Activated naive CD8-positive, alpha-beta T cell (primary cell): ENCODE data around the gene ZBTB42.

Source experiments
- H3K27ac Mint-ChIP-seq: one replicate; pipeline ENCODE4 v1.8.0; 2021; ENCODE audit warnings: mixed read lengths
- H3K27me3 Mint-ChIP-seq: one replicate; pipeline ENCODE4 v1.8.0; 2021; ENCODE audit warnings: mixed read lengths
- H3K36me3 Mint-ChIP-seq: one replicate; pipeline ENCODE4 v1.8.0; 2021; ENCODE audit warnings: mixed read lengths
- H3K4me1 Mint-ChIP-seq: one replicate; pipeline ENCODE4 v1.8.0; 2021; ENCODE audit warnings: low read depth, mixed read lengths
- H3K4me3 Mint-ChIP-seq: one replicate; pipeline ENCODE4 v1.8.0; 2021; ENCODE audit warnings: mild to moderate bottlenecking, mixed read lengths
- H3K9me3 Mint-ChIP-seq: one replicate; pipeline ENCODE4 v1.8.0; 2021; ENCODE audit warnings: low read depth, mixed read lengths

The ZBTB42 gene

GRCh38 chr14:104785708-104786080 is 15.2 kb upstream of the ZBTB42 start:
- H3K9me3 Mint-ChIP-seq = no peaks in the 10 kb centered on the region
- no peaks in the 10 kb centered on the region for H3K36me3 Mint-ChIP-seq
- no peak overlapping the region for H3K27ac Mint-ChIP-seq
- H3K27me3 Mint-ChIP-seq = no peaks in the 10 kb centered on the region
- no peak overlapping the region for H3K4me3 Mint-ChIP-seq
- peaks cover 11% of the 10 kb centered on the region for H3K4me1 Mint-ChIP-seq

- H3K9me3 Mint-ChIP-seq = no peaks in the 10 kb centered on the region
- no peak overlapping the region for H3K4me3 Mint-ChIP-seq
- peaks cover 13% of the 10 kb centered on the region for H3K4me1 Mint-ChIP-seq
- H3K27me3 Mint-ChIP-seq = no peaks in the 10 kb centered on the region
- H3K36me3 Mint-ChIP-seq = no peaks in the 10 kb centered on the region
- H3K27ac Mint-ChIP-seq = no peak overlapping the region
Observed at GRCh38 chr14:104786091-104786586, 14.8 kb upstream of the ZBTB42 start.

- Mint-ChIP-seq H3K36me3 (no peaks in the 10 kb centered on the region), H3K9me3 (no peaks in the 10 kb centered on the region), H3K4me3 (no peak overlapping the region), H3K4me1 (peaks cover 16% of the 10 kb centered on the region), H3K27me3 (no peaks in the 10 kb centered on the region), H3K27ac (no peak overlapping the region)
Observed at GRCh38 chr14:104786726-104787675, 13.9 kb upstream of the ZBTB42 start.

GRCh38 chr14:104787736-104788135 is 13.2 kb upstream of the ZBTB42 start:
- no peaks in the 10 kb centered on the region for H3K27me3 Mint-ChIP-seq
- no peaks in the 10 kb centered on the region for H3K36me3 Mint-ChIP-seq
- H3K9me3 Mint-ChIP-seq = no peaks in the 10 kb centered on the region
- H3K27ac Mint-ChIP-seq = no peak overlapping the region
- no peak overlapping the region for H3K4me3 Mint-ChIP-seq
- peaks cover 17% of the 10 kb centered on the region for H3K4me1 Mint-ChIP-seq

GRCh38 chr14:104788161-104788818 is 12.6 kb upstream of the ZBTB42 start:
- Mint-ChIP-seq H3K9me3 (no peaks in the 10 kb centered on the region), H3K4me1 (peaks cover 22% of the 10 kb centered on the region), H3K4me3 (no peak overlapping the region), H3K27ac (no peak overlapping the region), H3K27me3 (no peaks in the 10 kb centered on the region), H3K36me3 (no peaks in the 10 kb centered on the region)

GRCh38 chr14:104788873-104789663 is 11.8 kb upstream of the ZBTB42 start:
- Mint-ChIP-seq H3K27me3 (no peaks in the 10 kb centered on the region), H3K36me3 (no peaks in the 10 kb centered on the region), H3K27ac (no peak overlapping the region), H3K4me1 (peaks cover 30% of the 10 kb centered on the region), H3K9me3 (no peaks in the 10 kb centered on the region), H3K4me3 (no peak overlapping the region)

- no peaks in the 10 kb centered on the region for H3K36me3 Mint-ChIP-seq
- H3K4me3 Mint-ChIP-seq = no peak overlapping the region
- no peak overlapping the region for H3K27ac Mint-ChIP-seq
- no peaks in the 10 kb centered on the region for H3K27me3 Mint-ChIP-seq
- H3K9me3 Mint-ChIP-seq = no peaks in the 10 kb centered on the region
- peaks cover 36% of the 10 kb centered on the region for H3K4me1 Mint-ChIP-seq
Observed at GRCh38 chr14:104789752-104790743, 10.9 kb upstream of the ZBTB42 start.

GRCh38 chr14:104791425-104791824 is 9.5 kb upstream of the ZBTB42 start:
- no peak overlapping the region for H3K4me3 Mint-ChIP-seq
- no peaks in the 10 kb centered on the region for H3K27me3 Mint-ChIP-seq
- H3K27ac Mint-ChIP-seq = no peak overlapping the region
- no peaks in the 10 kb centered on the region for H3K9me3 Mint-ChIP-seq
- no peaks in the 10 kb centered on the region for H3K36me3 Mint-ChIP-seq
- peaks cover 37% of the 10 kb centered on the region for H3K4me1 Mint-ChIP-seq

- no peaks in the 10 kb centered on the region for H3K9me3 Mint-ChIP-seq
- peaks cover 35% of the 10 kb centered on the region for H3K4me1 Mint-ChIP-seq
- no peak overlapping the region for H3K27ac Mint-ChIP-seq
- H3K4me3 Mint-ChIP-seq = no peak overlapping the region
- no peaks in the 10 kb centered on the region for H3K27me3 Mint-ChIP-seq
- H3K36me3 Mint-ChIP-seq = no peaks in the 10 kb centered on the region
Observed at GRCh38 chr14:104792101-104792884, 8.6 kb upstream of the ZBTB42 start.

GRCh38 chr14:104792945-104793702 is 7.8 kb upstream of the ZBTB42 start:
- Mint-ChIP-seq H3K27ac (no peak overlapping the region), H3K27me3 (no peaks in the 10 kb centered on the region), H3K9me3 (no peaks in the 10 kb centered on the region), H3K4me3 (peak overlapping the region; percentile 91), H3K4me1 (peaks cover 33% of the 10 kb centered on the region), H3K36me3 (no peaks in the 10 kb centered on the region)

- H3K4me1 Mint-ChIP-seq = peaks cover 37% of the 10 kb centered on the region
- H3K9me3 Mint-ChIP-seq = no peaks in the 10 kb centered on the region
- no peaks in the 10 kb centered on the region for H3K27me3 Mint-ChIP-seq
- H3K4me3 Mint-ChIP-seq = peak overlapping the region; percentile 91
- no peaks in the 10 kb centered on the region for H3K36me3 Mint-ChIP-seq
- peak overlapping the region; percentile 54 for H3K27ac Mint-ChIP-seq
Observed at GRCh38 chr14:104793703-104793959, 7.3 kb upstream of the ZBTB42 start.

GRCh38 chr14:104794099-104794498 is 6.8 kb upstream of the ZBTB42 start:
- H3K4me1 Mint-ChIP-seq = peaks cover 39% of the 10 kb centered on the region
- no peaks in the 10 kb centered on the region for H3K36me3 Mint-ChIP-seq
- H3K4me3 Mint-ChIP-seq = peak overlapping the region; percentile 91
- no peaks in the 10 kb centered on the region for H3K9me3 Mint-ChIP-seq
- H3K27ac Mint-ChIP-seq = peak overlapping the region; percentile 83
- no peaks in the 10 kb centered on the region for H3K27me3 Mint-ChIP-seq

- peaks cover 41% of the 10 kb centered on the region for H3K4me1 Mint-ChIP-seq
- H3K4me3 Mint-ChIP-seq = peak overlapping the region; percentile 91
- H3K9me3 Mint-ChIP-seq = no peaks in the 10 kb centered on the region
- no peaks in the 10 kb centered on the region for H3K36me3 Mint-ChIP-seq
- H3K27ac Mint-ChIP-seq = peak overlapping the region; percentile 83
- no peaks in the 10 kb centered on the region for H3K27me3 Mint-ChIP-seq
Observed at GRCh38 chr14:104794631-104794992, 6.3 kb upstream of the ZBTB42 start.
